HUDEP-2 (cell line): Measurements from ENCODE around the gene HLA-DQA1.
A peak's percentile ranks its signal among the peaks of the same experiment; 100 is the strongest.
"Not testable (repeated sequence)": the region's sequence is repeated elsewhere in the genome, so short reads cannot be mapped to it uniquely, and the experiment has no call there.

Experiments
- DNase-seq, 76 experiments: peaks; one replicate each; lab custom pipeline; 2025; ENCODE audit not compliant: unreplicated experiment in 76 of 76; lab: John Stamatoyannopoulos, UW

HLA-DQA1 gene

GRCh38 chr6:32621372-32621771 is 15.8 kb upstream of the HLA-DQA1 start:
- no peak for DNase-seq

GRCh38 chr6:32622545-32623401 is 14.4 kb upstream of the HLA-DQA1 start:
- peak in 20 of 76 experiments; percentile 2 to 51 (median 22) for DNase-seq

- DNase-seq = no peak
These were observed 13.5 kb upstream of the HLA-DQA1 start for GRCh38 chr6:32623693-32624092.

- no peak for DNase-seq
These were observed 12.6 kb upstream of the HLA-DQA1 start for GRCh38 chr6:32624565-32624964.

- DNase-seq = no peak
These were observed 12.1 kb upstream of the HLA-DQA1 start for GRCh38 chr6:32625137-32625536.

DNA sequence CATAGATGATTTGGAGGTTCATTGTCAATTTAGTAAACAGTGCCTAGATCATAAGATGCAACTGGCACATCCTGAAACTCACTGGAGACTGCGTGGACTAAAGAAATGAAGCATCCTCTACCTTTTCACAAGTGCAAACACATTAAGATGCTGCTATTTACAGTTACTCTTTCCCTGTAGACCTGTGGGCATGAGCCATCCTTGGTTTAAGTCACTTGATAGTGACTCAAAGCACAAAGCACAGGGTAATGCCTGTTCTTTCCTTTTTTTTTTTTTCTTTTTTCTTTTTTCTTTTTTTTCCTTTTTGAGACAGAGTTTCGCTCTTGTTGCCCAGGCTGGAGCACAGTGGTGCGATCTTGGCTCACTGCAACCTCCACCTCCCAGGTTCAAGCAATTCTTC is 10.0 kb upstream of the HLA-DQA1 start:
- DNase-seq = no peak

DNA sequence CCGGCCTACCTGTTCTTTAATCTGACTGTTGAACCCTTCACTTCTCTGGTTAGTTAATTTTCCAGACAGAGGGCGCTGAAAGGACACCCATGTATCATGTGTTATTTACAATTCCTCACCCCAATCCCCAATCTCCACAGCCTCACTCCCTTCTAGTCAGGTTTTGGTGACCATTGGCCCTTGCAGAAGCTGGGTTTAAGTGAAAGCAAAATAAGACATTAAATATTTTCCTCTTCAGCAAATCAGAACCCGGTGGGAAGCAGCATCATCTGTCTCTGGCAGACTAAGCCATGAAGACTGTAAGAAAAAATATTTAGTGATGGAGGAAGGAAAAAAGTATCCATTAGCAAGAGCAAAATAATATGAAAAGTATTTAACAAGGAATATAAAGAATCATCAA is 9.4 kb upstream of the HLA-DQA1 start:
- no peak for DNase-seq

DNA sequence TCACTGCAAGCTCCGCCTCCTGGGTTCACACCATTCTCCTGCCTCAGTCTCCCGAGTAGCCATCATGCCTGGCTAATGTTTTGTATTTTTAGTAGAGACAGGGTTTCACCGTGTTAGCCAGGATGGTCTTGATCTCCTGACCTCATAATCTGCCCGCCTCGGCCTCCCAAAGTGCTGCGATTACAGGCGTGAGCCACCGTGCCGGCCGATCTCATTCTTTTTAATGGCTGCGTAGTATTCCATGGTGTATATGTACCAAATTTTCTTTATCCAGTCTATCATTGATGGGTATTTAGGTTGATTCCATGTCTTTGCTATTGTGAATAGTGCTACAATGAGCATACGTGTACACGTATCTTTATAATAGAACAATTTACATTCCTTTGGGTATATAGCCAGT is 7.4 kb upstream of the HLA-DQA1 start:
- DNase-seq = not testable (repeated sequence)

DNA sequence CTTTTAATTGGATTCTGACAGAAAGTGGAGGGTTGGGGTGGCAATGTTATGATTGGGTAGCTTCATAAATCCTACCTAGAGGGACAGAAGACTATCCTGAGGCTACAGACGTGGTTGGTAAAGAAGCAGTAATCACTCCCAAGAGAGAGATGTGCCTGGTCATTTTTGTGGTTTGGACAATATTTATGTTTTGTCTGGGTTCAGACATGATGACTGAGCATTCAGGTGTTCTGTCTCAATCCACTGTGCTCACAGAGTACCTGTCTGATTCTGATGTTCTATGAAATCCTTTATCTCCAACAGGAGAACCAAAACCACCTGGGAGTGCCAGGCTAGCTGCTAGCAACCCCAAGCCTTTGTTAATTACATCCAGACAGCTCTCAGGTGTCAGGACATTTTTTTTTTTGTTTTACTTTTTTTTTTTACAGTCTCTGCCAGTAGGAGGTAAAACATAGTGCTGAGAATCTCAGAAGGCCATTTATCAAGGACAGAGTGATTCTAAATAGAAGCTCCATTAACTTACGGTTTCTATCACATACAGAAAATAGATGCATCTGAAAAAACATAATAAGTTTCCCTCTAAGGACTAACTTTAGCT is 1.6 kb upstream of the HLA-DQA1 start:
- DNase-seq = no peak

- DNase-seq = no peak
These were observed 677 bp downstream of the HLA-DQA1 start for GRCh38 chr6:32637883-32638282.

- DNase-seq = no peak
These were observed 1.5 kb downstream of the HLA-DQA1 start for GRCh38 chr6:32638532-32639219.

DNA sequence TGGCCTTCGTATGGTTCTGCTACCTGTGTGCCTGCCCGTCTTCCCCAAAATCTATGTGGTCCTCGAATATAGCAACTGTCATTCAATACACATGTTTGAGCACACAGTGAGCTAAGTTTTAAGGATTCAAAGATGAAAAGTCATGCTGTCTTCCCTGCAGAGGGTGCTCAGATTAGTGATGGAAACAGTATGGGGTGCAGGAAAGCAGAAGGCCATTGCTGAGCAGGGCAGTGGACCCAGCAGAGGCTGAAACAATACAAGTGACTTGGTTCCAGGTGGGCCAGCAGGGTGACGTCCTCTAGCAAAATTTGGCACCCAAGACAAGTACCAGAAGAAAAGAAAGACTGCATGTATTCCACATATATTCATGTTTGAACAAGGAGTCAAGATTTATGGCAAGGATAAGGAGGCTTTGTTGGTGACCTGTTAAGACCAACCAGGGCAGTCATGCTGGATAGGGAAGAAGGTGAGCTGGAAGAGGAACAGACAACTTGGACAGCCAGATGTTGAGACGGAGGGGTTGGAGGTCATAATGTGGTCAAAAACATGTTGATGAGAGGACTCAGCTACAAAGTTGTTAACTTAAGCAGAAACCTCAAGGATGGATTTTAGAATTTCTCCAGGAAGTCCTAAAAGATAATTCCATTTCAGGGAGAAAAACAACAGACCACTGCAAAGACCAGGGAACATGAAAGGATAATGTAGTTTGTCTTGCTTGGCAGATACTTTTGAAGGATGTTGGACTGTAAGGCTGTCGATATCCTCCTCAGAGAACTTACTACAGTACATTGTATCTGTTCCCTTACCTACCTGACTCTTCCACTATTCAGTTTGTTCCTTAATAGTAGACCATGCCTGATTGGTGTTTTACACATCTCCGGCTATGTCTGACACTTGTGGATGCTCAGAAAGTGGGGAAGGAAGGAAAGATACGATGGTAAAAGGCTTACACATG is 2.5 kb downstream of the HLA-DQA1 start:
- DNase-seq = no peak

DNA sequence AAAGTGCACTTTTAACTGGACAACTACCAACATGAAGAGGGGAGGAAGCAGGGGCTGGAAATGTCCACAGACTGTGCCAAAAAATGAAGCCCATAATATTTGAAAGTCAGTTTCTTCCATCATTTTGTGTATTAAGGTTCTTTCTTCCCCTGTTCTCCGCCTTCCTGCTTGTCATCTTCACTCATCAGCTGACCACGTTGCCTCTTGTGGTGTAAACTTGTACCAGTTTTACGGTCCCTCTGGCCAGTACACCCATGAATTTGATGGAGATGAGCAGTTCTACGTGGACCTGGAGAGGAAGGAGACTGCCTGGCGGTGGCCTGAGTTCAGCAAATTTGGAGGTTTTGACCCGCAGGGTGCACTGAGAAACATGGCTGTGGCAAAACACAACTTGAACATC is 3.9 kb downstream of the HLA-DQA1 start:
- no peak for DNase-seq

- not testable (repeated sequence) for DNase-seq
These were observed 4.8 kb downstream of the HLA-DQA1 start for GRCh38 chr6:32641785-32642719.

DNA sequence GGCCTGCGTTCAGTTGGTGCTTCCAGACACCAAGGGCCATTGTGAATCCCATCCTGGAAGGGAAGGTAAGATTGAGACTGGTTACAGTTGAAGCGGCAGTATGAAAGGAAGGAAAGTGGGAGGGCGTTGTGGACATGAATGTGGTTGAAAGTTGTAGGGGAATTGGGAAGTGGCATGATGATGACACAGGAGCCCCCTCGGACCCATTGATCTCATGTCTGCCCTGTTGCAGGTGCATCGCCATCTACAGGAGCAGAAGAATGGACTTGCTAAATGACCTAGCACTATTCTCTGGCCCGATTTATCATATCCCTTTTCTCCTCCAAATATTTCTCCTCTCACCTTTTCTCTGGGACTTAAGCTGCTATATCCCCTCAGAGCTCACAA is 5.5 kb downstream of the HLA-DQA1 start:
- no peak for DNase-seq

DNA sequence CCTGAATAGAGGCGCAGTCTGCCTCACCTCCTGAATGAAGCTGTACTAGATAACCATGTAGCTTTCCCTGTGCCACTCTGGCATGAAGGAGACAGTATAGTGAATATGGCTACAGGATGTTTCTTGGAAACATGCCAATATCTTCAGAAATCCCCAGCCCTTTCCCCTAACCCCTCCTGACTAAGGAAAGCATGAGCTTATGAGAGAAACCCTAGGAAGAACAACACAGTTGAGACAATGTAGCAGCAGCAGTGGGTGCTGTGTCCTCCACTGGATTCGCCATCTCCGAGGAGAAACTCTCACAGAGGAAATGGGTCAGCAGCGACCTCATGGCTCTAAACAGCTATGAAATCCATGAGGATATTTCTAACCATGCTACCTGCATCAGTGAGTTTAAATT is 6.7 kb downstream of the HLA-DQA1 start:
- no peak for DNase-seq

DNA sequence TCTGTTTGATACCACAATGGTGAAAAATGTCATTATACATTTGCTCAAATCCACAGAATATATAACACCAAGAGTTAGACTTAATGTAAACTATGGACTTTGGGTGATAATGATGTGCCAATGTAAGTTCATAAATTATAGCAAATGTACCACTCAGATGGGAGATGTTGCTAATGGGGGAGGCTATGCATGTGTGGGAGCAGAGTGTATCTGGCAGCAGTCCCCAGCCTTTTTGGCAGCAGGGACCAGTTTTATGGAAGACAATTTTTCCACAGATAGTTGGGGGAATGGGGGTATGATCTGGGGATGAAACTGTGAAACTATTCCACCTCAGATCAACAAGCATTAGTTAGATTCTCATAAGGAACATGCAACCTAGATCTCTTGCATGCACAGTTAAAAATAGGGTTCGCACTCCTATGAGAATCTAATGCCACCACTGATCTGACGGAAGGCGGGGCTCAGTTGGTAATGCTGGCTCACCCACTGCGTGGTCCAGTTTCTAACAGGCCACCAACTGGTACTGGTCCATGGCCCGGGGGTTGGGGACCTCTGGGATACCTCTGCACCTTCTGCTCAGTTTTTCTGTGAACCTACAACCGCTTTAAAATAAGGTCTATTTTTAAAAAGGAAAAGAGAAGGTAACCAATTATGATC is 8.0 kb downstream of the HLA-DQA1 start:
- DNase-seq = no peak

DNA sequence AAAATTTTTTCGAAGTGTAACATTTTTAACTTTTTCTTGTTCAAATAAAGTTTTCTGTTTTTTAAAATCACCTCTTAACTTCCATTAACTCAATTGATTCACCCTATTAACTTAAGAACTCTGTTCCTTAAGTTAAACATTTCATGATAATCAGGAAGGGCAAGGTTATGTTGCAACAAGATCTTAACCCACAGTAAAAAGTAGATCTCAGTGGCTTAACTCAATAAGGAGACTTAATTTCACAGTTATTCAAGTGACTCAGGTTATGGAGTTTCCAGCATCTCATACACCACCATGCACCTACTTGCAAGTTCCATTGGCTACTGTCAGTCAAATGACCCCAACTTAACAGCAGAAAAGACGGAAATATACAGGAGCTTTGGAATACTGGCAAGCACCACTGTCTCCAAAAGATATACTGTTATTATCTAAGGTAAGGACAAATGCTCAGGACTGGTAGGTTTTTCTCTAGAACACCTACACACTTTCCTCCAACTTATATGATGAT is 18.1 kb downstream of the HLA-DQA1 start:
- DNase-seq = no peak

DNA sequence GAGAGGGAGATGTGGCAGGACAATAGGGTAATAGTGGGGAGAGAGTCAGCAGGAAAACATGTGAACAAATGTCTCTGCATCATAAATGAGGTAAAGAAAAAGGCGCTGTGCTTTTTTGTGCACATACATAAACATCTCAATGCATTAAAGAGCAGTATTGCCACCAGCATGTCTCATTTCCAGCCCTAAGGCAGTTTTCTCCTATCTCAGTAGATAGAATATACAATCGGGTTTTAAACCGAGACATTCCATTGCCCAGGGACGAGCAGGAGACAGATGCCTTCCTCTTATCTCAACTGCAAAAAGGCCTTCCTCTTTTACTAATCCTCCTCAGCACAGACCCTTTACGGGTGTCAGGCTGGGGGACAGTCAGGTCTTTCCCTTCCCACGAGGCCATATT is 20.1 kb downstream of the HLA-DQA1 start:
- DNase-seq = not testable (repeated sequence)
